HEK293T (cell line): ENCODE data around the gene MGAT1.

Source experiments
- ARNT ChIP-seq: fragments of 450-650 bp; IDR thresholded peaks from 2 replicates; pipeline ENCODE4 v1.6.1; 2017; ENCODE audit warnings: mild to moderate bottlenecking
- BHLHE40 ChIP-seq: fragments of 450-650 bp; IDR thresholded peaks from 2 replicates; pipeline ENCODE4 v1.6.1; 2016; ENCODE audit warnings: mild to moderate bottlenecking, moderate library complexity, borderline replicate concordance
- CTBP1 ChIP-seq: fragments of 450-650 bp; IDR thresholded peaks from 2 replicates; pipeline ENCODE4 v1.6.1; 2016; ENCODE audit warnings: borderline replicate concordance
- ELF4 ChIP-seq: fragments of 450-650 bp; IDR thresholded peaks from 2 replicates; pipeline ENCODE4 v1.6.1; 2017; ENCODE audit warnings: antibody characterized with exemption
- FOXA1 ChIP-seq: fragments of 450-650 bp; IDR thresholded peaks from 2 replicates; pipeline ENCODE4 v1.6.1; 2016; ENCODE audit warnings: mild to moderate bottlenecking
- FOXK2 ChIP-seq: fragments of 450-650 bp; IDR thresholded peaks from 2 replicates; pipeline ENCODE4 v1.6.1; 2016; ENCODE audit warnings: mild to moderate bottlenecking
- FOXM1 ChIP-seq: fragments of 450-650 bp; IDR thresholded peaks from 2 replicates; pipeline ENCODE4 v1.6.1; 2017; ENCODE audit warnings: mild to moderate bottlenecking, borderline replicate concordance
- HDGF ChIP-seq: fragments of 450-650 bp; IDR thresholded peaks from 2 replicates; pipeline ENCODE4 v1.6.1; 2017; ENCODE audit warnings: antibody characterized with exemption, borderline replicate concordance
- LEF1 ChIP-seq: fragments of 450-650 bp; IDR thresholded peaks from 2 replicates; pipeline ENCODE4 v1.6.1; 2017; ENCODE audit warnings: mild to moderate bottlenecking, borderline replicate concordance
- NFRKB ChIP-seq: fragments of 450-650 bp; IDR thresholded peaks from 2 replicates; pipeline ENCODE4 v1.6.1; 2016; ENCODE audit warnings: mild to moderate bottlenecking, moderate library complexity
- SP1 ChIP-seq: fragments of 450-650 bp; IDR thresholded peaks from 2 replicates; pipeline ENCODE4 v1.6.1; 2017
- SUZ12 ChIP-seq: fragments of 450-650 bp; IDR thresholded peaks from 2 replicates; pipeline ENCODE4 v1.6.1; 2016; ENCODE audit warnings: mild to moderate bottlenecking
- TARDBP ChIP-seq: fragments of 450-650 bp; IDR thresholded peaks from 2 replicates; pipeline ENCODE4 v1.6.1; 2016
- TF ChIP-seq, protein P1 (sequence below): fragments of 450-650 bp; IDR thresholded peaks from 2 replicates; pipeline ENCODE4 v1.6.1; 2016

DNA sequence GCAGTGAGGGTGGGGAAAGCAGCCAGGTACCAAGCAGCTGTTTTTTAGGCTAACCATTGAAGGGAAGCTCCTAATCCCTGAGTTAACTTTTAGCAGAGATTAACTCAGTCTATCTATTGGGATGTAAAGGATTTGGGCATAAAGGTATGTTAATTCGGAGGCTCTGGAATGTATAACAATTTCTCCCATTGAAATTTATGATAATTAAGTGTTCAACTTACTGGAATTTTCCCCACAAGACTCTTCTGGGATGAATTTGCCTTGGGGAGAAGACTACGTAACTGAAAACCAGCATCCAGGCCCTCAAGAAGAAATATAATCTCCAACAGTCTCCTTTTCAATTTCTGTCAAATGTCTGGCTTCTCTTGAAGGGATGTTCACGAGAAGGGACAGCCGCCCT lies 34.9 kb upstream of the MGAT1 start:
- TF ChIP-seq ARNT: no peak
- no peak for TF ChIP-seq SUZ12
- no peak for TF ChIP-seq FOXK2
- TF ChIP-seq FOXA1: no peak
- TF ChIP-seq ELF4: no peak
- TF ChIP-seq SP1: no peak
- no peak for TF ChIP-seq NFRKB
- no peak for TF ChIP-seq FOXM1
- TF ChIP-seq, protein P1, sequence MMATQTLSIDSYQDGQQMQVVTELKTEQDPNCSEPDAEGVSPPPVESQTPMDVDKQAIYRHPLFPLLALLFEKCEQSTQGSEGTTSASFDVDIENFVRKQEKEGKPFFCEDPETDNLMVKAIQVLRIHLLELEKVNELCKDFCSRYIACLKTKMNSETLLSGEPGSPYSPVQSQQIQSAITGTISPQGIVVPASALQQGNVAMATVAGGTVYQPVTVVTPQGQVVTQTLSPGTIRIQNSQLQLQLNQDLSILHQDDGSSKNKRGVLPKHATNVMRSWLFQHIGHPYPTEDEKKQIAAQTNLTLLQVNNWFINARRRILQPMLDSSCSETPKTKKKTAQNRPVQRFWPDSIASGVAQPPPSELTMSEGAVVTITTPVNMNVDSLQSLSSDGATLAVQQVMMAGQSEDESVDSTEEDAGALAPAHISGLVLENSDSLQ: no peak
- no peak for TF ChIP-seq TARDBP
- no peak for TF ChIP-seq BHLHE40
- TF ChIP-seq HDGF: no peak
- no peak for TF ChIP-seq CTBP1
- no peak for TF ChIP-seq LEF1
